Measurements from ENCODE around the gene DRC7. TPM values are rescaled to one million over a fixed set of nuclear protein-coding genes. Genes with fewer than 3 reads are reported as not detected.

DRC7 gene
- total and polyA plus RNA-seq, 9 of the 15 experiments (the other 6 are each of a cell fraction or from before 2014, with no cell fraction given): 0.04 to 0.33 (median 0.12) TPM; not detected in 3

DNA sequence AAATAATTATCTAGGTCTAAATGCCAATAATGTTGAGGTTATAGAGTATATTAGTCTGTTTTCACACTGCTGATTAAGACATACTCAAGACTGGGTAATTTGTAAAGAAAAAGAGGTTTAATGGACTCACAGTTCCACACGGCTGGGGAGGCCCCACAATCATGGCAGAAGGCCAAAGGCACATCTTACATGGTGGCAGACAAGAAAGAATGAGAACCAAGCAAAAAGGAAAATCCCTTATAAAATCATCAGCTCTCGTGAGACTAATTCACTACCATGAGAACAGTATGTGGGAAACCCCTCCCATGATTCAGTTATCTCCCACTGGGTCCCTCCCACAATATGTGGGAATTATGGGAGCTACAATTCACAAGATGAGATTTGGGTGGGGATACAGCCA, 38.1 kb downstream of the DRC7 start:
- Histone ChIP-seq H3K9me3 (replicated peaks; ENCODE audit: control insufficient read depth, insufficient read depth, low read depth, low read length) (0 out of 2 replicates have a peak, but pooled peaks cover 3% of the 10 kb centered on the region), H4K20me1 (replicated peaks; ENCODE audit: control insufficient read depth, insufficient read depth, low read length) (no peaks in the 10 kb centered on the region), H3K27ac (ENCODE audit: extremely low read depth, low read depth, low read length) (no peak overlapping the region), H2AFZ (ENCODE audit: low read depth, low read length) (no peak overlapping the region), H3K9me1 (ENCODE audit: control insufficient read depth, insufficient read depth, low read length) (no peaks in the 10 kb centered on the region), H3K4me3 (no peak overlapping the region), H3K79me2 (ENCODE audit: control insufficient read depth, insufficient read depth, low read length) (peaks cover 17% of the 10 kb centered on the region), H3K9ac (ENCODE audit: insufficient read depth in 1 of 2, low read depth in 2 of 2, low read length in 2 of 2) (no peak overlapping the region), H3K4me1 (replicated peaks in 1 of 2; ENCODE audit: control insufficient read depth in 2 of 2, insufficient read depth in 2 of 2, low read length in 2 of 2) (peaks cover 10 to 37% of the 10 kb centered on the region in 2 experiments; a peak in 3 of 5 replicates), H3K27me3 (ENCODE audit: control insufficient read depth in 2 of 2, insufficient read depth in 2 of 2, low read length in 2 of 2) (no peaks in the 10 kb centered on the region), H3K4me2 (ENCODE audit: insufficient read depth, low read length) (no peak overlapping the region), H3K36me3 (ENCODE audit: control insufficient read depth, insufficient read depth, low read length) (peaks cover 8% of the 10 kb centered on the region; the same call in 1 of the 3 replicates)
- no TSS peak for BruUV-seq (replicated peaks)
- in situ Hi-C loops (cut with MboI) (no loop called here), intact Hi-C loops (cut with micrococcal nuclease) (loop anchor here (10.0 kb wide), 1 partner anchor 272 kb away; the partner anchor contains the start of genes USB1 and ZNF319)
- ATAC-seq (no peak), DNase-seq (ENCODE audit: extremely low read depth in 1 of 4, low spot score in 3 of 4) (no peak), FAIRE-seq (no peak)
- ChIA-PET CTCF (ENCODE audit: low intra/inter-chr PET ratio) (no interaction called here), POLR2A (no interaction called here)
- peak; percentile 80 for TF ChIP-seq NFIC (IDR thresholded peaks at IDR 0.05)
- TF ChIP-seq TRIM24 (IDR thresholded peaks at IDR 0.05): peak in 1 of 2 experiments; percentile 42; a peak in 2 of 4 replicates
- no peak for TF ChIP-seq ZNF174 (CRISPR knock-in tag; IDR thresholded peaks at IDR 0.05)
- TF ChIP-seq CBX5 (IDR thresholded peaks at IDR 0.05; ENCODE audit: borderline replicate concordance, low read depth): 0 out of 2 replicates have a peak, but pooled peaks have one; percentile 56
- peak; percentile 40; the same call in 1 of the 2 replicates for TF ChIP-seq TRIM28 (IDR thresholded peaks at IDR 0.05)
- no peak for TF ChIP-seq CHD2 (IDR thresholded peaks at IDR 0.05; ENCODE audit: low read depth, low read length)
- no peak for TF ChIP-seq ZNF354B (CRISPR knock-in tag; IDR thresholded peaks at IDR 0.05)
- no peak for TF ChIP-seq RFX5 (IDR thresholded peaks at IDR 0.05; ENCODE audit: low read depth, low read length)
- TF ChIP-seq ZNF766 (CRISPR knock-in tag; conservative IDR thresholded peaks at IDR 0.05): peak; percentile 96
- no peak for TF ChIP-seq RCOR1 (IDR thresholded peaks at IDR 0.05; ENCODE audit: borderline replicate concordance in 1 of 2, low read depth in 2 of 2, low read length in 2 of 2)
- TF ChIP-seq HNRNPLL (IDR thresholded peaks at IDR 0.05; ENCODE audit: low read depth, low read length, poor library complexity, severe bottlenecking): no peak
- TF ChIP-seq JUNB (CRISPR knock-in tag; conservative IDR thresholded peaks at IDR 0.05): no peak
- TF ChIP-seq, protein P1, sequence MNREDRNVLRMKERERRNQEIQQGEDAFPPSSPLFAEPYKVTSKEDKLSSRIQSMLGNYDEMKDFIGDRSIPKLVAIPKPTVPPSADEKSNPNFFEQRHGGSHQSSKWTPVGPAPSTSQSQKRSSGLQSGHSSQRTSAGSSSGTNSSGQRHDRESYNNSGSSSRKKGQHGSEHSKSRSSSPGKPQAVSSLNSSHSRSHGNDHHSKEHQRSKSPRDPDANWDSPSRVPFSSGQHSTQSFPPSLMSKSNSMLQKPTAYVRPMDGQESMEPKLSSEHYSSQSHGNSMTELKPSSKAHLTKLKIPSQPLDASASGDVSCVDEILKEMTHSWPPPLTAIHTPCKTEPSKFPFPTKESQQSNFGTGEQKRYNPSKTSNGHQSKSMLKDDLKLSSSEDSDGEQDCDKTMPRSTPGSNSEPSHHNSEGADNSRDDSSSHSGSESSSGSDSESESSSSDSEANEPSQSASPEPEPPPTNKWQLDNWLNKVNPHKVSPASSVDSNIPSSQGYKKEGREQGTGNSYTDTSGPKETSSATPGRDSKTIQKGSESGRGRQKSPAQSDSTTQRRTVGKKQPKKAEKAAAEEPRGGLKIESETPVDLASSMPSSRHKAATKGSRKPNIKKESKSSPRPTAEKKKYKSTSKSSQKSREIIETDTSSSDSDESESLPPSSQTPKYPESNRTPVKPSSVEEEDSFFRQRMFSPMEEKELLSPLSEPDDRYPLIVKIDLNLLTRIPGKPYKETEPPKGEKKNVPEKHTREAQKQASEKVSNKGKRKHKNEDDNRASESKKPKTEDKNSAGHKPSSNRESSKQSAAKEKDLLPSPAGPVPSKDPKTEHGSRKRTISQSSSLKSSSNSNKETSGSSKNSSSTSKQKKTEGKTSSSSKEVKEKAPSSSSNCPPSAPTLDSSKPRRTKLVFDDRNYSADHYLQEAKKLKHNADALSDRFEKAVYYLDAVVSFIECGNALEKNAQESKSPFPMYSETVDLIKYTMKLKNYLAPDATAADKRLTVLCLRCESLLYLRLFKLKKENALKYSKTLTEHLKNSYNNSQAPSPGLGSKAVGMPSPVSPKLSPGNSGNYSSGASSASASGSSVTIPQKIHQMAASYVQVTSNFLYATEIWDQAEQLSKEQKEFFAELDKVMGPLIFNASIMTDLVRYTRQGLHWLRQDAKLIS (CRISPR knock-in tag; IDR thresholded peaks at IDR 0.05): no peak
- peak; percentile 71 for TF ChIP-seq ZFP36 (IDR thresholded peaks at IDR 0.05; ENCODE audit: low read depth, low read length, partially characterized antibody)
- no peak for TF ChIP-seq ZNF668 (CRISPR knock-in tag; IDR thresholded peaks at IDR 0.05)
- WGBS (ENCODE audit: insufficient coverage, low coverage, missing lambda C conversion rate): 44% methylated on average over 2 of the region's 2 CpGs
